HL-60 (cell line): ENCODE data around the gene FAM13C.

Experiments used
- DNase-seq, 2 experiments: peaks; one replicate each; pipeline ENCODE4 v3.0.0-alpha.2; 2010 to 2020; ENCODE audit warnings: low read depth in 1 of 2, low spot score in 1 of 2
- H3K27ac ChIP-seq: fragments of 250-450 bp; sonication (Bioruptor Pico); replicated peaks from 2 replicates; pipeline ENCODE4 v1.5.1; 2020; ENCODE audit warnings: mild to moderate bottlenecking, moderate library complexity
- H3K27me3 ChIP-seq: fragments of 250-450 bp; sonication (Bioruptor Pico); 2 replicates; pipeline ENCODE4 v1.5.1; 2021; ENCODE audit warnings: mild to moderate bottlenecking, moderate library complexity; ENCODE audit not compliant: insufficient read depth, poor library complexity, severe bottlenecking
- H3K4me3 ChIP-seq: replicated peaks from 2 replicates; pipeline ENCODE4 v1.5.1; 2011; ENCODE audit warnings: mild to moderate bottlenecking, control low read depth, low read length; ENCODE audit not compliant: insufficient read depth
- GABPA ChIP-seq: IDR thresholded peaks from 2 replicates; pipeline ENCODE4 v1.6.1; 2012; ENCODE audit warnings: low read depth
- POLR2AphosphoS5 ChIP-seq: IDR thresholded peaks from 2 replicates; pipeline ENCODE4 v1.6.1; 2012; ENCODE audit warnings: low read depth
- SPI1 ChIP-seq: IDR thresholded peaks from 2 replicates; pipeline ENCODE4 v1.6.1; 2012; ENCODE audit warnings: low read depth, mild to moderate bottlenecking, borderline replicate concordance
- TF ChIP-seq, protein P1 (sequence below): IDR thresholded peaks from one replicate; pipeline ENCODE4 v1.5.1; 2011; ENCODE audit warnings: low read length, control low read depth, inconsistent platforms; ENCODE audit not compliant: insufficient read depth
- TF ChIP-seq, protein P2 (sequence below): IDR thresholded peaks from 2 replicates; pipeline ENCODE4 v1.6.1; 2012; ENCODE audit warnings: low read depth; ENCODE audit not compliant: insufficient replicate concordance

Gene FAM13C

DNA sequence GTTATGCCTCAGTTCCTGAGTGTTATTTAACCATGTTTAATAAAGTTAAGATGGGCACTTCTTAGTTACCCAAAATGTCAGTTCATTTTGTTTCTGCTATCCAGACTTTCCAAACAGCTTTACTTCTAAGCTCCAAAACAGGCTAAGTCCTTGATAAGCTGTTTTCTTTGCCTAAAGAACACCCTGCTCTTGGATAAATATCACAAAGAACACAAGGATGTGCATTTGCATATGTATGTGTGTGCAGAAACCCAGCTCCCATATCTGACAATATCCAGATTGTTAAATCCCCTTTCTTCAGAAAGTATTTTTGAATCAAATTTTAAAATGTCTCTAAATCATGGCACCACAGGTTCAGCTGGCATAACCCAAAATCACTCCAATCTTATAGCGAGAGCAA, 19.6 kb downstream of the FAM13C start:
- TF ChIP-seq, protein P1, sequence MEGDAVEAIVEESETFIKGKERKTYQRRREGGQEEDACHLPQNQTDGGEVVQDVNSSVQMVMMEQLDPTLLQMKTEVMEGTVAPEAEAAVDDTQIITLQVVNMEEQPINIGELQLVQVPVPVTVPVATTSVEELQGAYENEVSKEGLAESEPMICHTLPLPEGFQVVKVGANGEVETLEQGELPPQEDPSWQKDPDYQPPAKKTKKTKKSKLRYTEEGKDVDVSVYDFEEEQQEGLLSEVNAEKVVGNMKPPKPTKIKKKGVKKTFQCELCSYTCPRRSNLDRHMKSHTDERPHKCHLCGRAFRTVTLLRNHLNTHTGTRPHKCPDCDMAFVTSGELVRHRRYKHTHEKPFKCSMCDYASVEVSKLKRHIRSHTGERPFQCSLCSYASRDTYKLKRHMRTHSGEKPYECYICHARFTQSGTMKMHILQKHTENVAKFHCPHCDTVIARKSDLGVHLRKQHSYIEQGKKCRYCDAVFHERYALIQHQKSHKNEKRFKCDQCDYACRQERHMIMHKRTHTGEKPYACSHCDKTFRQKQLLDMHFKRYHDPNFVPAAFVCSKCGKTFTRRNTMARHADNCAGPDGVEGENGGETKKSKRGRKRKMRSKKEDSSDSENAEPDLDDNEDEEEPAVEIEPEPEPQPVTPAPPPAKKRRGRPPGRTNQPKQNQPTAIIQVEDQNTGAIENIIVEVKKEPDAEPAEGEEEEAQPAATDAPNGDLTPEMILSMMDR = no peak
- TF ChIP-seq GABPA (no peak), POLR2AphosphoS5 (no peak), SPI1 (no peak)
- TF ChIP-seq, protein P2, sequence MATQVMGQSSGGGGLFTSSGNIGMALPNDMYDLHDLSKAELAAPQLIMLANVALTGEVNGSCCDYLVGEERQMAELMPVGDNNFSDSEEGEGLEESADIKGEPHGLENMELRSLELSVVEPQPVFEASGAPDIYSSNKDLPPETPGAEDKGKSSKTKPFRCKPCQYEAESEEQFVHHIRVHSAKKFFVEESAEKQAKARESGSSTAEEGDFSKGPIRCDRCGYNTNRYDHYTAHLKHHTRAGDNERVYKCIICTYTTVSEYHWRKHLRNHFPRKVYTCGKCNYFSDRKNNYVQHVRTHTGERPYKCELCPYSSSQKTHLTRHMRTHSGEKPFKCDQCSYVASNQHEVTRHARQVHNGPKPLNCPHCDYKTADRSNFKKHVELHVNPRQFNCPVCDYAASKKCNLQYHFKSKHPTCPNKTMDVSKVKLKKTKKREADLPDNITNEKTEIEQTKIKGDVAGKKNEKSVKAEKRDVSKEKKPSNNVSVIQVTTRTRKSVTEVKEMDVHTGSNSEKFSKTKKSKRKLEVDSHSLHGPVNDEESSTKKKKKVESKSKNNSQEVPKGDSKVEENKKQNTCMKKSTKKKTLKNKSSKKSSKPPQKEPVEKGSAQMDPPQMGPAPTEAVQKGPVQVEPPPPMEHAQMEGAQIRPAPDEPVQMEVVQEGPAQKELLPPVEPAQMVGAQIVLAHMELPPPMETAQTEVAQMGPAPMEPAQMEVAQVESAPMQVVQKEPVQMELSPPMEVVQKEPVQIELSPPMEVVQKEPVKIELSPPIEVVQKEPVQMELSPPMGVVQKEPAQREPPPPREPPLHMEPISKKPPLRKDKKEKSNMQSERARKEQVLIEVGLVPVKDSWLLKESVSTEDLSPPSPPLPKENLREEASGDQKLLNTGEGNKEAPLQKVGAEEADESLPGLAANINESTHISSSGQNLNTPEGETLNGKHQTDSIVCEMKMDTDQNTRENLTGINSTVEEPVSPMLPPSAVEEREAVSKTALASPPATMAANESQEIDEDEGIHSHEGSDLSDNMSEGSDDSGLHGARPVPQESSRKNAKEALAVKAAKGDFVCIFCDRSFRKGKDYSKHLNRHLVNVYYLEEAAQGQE = no peak
- Histone ChIP-seq H3K4me3 (no peak overlapping the region), H3K27ac (no peak overlapping the region), H3K27me3 (no peaks in the 10 kb centered on the region)
- DNase-seq = no peak

DNA sequence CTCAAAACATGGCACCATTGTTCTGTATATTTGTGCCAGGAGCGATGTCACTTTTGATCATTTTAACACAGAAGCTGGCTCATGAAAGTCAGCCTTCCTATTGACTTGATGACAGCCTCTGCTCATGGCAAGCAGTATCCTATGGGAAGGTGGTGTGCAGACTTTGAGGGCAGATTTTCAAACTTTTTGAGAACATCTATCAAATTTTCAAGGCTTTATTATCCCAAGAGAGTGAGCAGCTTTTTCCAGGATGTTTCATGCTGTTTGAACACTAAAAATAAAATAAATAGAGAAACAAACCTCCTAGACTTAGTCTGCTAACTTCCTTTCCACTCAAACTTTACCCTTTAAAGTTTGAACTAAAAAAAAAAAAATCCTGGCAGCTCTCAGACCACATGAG, 20.3 kb downstream of the FAM13C start:
- H3K27me3 ChIP-seq = no peaks in the 10 kb centered on the region
- no peak for TF ChIP-seq GABPA
- H3K4me3 ChIP-seq = no peak overlapping the region

DNA sequence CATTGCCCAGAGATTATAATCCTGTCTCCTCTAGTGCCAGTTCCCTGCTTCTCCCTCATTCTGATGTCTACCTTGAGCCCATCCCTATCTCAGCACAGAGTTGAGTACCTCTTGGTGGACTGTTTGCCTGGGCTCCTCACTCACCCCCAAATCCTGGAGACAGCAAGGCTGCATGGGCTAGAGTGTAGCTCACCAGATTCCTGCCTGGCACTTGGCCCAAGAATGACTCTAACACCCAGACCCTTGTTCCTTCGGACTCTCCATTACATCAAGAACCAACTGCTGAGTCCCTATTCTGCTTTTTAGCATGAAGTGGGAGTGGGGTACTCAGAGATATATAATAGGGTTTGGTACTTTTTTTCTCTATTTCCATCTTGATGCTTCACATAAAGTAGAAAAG, 22.1 kb downstream of the FAM13C start:
- H3K27ac ChIP-seq = no peak overlapping the region
- no peaks in the 10 kb centered on the region for H3K27me3 ChIP-seq
- TF ChIP-seq POLR2AphosphoS5 (no peak), GABPA (no peak), SPI1 (no peak)
- TF ChIP-seq, protein P1 = no peak
- TF ChIP-seq, protein P2 = no peak
- H3K4me3 ChIP-seq = no peak overlapping the region
- no peak for DNase-seq

More for the DNA sequence above, 20.3 kb downstream of the FAM13C start:
- no peak overlapping the region for H3K27ac ChIP-seq
- DNase-seq = no peak

DNA sequence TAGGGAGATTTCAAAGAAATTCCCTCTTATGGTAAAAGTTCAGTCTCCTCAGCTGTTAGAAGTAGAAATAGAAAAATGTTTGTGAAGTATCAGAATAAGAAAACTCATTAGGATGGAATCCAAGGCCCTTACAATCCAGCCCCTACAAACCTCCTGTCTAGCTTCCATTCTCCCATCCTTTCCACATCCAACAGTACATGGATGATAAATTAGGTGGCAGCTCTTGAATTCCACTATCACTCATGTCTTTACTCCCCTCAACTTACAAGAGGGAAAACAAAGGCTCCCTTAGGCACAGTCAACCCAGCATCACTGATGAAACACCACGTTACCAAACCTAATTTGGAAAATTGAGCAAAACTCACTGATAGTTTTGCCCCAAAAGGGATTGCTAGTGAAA, 23.0 kb downstream of the FAM13C start:
- H3K27ac ChIP-seq = no peak overlapping the region
- TF ChIP-seq, protein P2 = no peak
- TF ChIP-seq GABPA (no peak), SPI1 (no peak), POLR2AphosphoS5 (no peak)
- TF ChIP-seq, protein P1 = no peak
- H3K27me3 ChIP-seq = no peaks in the 10 kb centered on the region
- DNase-seq = no peak
- H3K4me3 ChIP-seq = no peak overlapping the region
